Measurements from ENCODE around the gene WDFY1.
"Not testable (repeated sequence)": the region's sequence is repeated elsewhere in the genome, so short reads cannot be mapped to it uniquely, and the experiment has no call there.

WDFY1 gene

DNA sequence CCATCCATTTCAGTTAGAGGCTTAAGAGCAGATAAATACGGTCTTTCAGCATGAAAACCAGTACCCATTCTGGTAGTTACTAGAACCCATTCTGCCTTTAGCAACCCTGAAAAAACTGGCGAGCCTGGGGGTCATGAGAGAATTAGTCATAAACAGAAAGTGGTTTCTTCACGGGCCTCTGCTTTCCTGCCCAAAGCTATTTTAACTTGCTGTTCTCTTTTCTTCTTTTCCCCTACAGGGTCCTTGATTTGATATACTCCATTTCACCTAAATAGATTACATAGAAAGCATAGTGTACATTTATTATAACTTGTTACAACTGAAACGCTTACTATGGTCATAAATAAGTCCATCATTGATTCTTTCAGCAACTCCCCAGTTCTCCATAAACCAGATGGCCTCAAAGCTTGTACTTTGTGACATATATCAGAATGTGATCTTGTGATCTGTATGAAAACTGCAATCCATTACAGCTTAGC is 48.3 kb downstream of the WDFY1 start:
- DNase-seq (ENCODE audit: low spot score): no peak

DNA sequence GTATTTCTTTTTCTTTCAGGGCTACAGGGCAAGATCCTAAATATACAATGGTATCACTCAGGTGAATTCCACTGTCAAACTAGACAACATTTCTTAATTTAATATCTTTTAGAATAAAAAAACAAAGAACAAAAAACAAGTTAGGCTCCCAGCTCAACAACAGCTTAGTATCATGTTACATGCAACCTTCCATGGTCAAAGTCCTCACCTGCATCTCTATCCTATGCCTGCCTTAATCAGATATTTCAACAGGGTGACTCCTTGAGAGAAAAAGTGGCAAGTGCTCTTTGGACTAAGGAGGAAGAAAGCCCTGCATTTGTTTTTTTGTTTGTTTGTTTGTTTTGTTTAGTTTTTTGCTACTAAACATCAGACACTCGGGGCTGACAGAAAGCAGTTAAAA is 50.2 kb downstream of the WDFY1 start:
- DNase-seq (ENCODE audit: low spot score): no peak

GRCh38 chr2:223894009-223894408 is 51.1 kb downstream of the WDFY1 start:
- no peak for DNase-seq (ENCODE audit: low spot score)

- no peak for DNase-seq (ENCODE audit: low spot score)
Observed at GRCh38 chr2:223890721-223891120, 54.4 kb downstream of the WDFY1 start.

GRCh38 chr2:223889229-223889628 is 55.9 kb downstream of the WDFY1 start:
- DNase-seq (ENCODE audit: low spot score): no peak

DNA sequence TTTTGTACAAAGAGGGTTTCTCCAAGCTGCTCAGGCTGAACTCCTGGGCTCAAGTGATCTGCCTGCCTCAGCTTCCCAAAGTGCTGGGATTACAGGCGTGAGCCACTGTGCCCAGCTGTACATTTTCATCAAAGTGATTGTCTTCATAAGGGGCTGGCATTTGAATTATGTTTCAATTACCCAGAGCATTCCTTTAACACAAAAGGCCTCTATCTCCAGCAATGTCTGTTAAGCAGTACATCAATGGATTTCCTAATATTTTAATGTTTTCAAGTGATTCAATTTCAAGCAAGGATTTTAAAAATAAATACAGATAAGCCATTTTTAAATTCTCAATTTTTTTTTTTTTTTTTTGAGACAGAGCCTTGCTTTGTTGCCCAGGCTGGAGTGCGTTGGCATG is 56.9 kb downstream of the WDFY1 start:
- DNase-seq (ENCODE audit: low spot score): no peak

DNA sequence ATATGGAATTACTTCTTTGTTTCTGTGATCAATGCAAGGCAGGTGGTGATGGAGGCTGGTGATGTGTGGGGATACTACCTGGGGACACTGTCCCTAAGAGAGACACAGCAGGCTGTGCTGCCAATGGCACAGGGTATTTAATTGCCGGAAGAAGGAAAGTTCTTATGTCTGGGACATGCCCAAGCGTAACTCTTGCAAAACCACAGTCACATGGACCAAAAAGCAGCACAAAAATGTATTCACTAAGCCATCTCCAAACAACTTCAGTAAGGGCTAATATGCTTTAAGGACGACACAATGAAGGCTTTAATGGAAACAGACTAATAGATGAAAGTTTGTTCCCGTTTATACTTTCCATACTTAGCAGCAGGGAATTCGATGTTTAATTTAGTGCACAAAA is 58.0 kb downstream of the WDFY1 start:
- DNase-seq (ENCODE audit: low spot score): no peak

GRCh38 chr2:223886726-223887125 is 58.4 kb downstream of the WDFY1 start:
- no peak for DNase-seq (ENCODE audit: low spot score)

GRCh38 chr2:223884399-223884798 is 60.7 kb downstream of the WDFY1 start:
- peak; percentile 33 for DNase-seq (ENCODE audit: low spot score)

- DNase-seq (ENCODE audit: low spot score): no peak
Observed at GRCh38 chr2:223882715-223883114, 62.4 kb downstream of the WDFY1 start.

GRCh38 chr2:223880796-223881195 is 64.3 kb downstream of the WDFY1 start:
- DNase-seq (ENCODE audit: low spot score): no peak

DNA sequence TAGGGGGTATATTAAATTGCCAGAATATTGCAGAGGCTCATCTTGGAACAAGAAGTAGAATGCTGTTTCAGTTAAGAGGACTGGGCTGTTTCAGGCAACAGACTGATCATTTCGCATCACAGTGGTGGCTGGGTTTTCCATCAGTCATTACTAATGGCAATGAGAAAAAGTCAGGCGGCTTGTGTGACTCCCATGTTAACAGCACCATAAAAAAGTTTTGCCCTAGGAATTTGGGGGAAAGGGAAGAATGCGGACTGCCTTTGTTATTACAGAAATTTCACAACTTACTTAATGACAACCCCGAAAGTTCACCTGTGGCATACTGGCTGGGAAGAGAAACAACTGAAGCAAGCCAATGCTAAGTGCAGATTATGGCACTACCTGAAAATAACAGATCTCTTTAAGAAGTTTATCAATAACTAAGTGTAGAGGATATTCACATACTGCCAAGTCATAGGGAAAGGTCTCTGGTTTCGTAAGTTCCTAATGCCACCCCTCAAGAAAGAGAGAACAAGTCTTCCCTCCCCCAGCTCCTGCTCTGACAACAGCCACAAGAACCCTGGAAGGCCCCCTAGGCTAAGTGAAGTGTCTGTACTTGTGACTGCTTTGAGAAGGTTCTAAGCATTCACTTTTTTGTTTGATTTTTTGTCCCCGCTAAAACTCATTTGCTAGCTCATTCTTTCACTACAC is 67.3 kb downstream of the WDFY1 start:
- no peak for DNase-seq (ENCODE audit: low spot score)

- DNase-seq (ENCODE audit: low spot score): no peak
Observed at GRCh38 chr2:223873672-223874071, 71.5 kb downstream of the WDFY1 start.

GRCh38 chr2:223872772-223873171 is 72.4 kb downstream of the WDFY1 start:
- not testable (repeated sequence) for DNase-seq (ENCODE audit: low spot score)

GRCh38 chr2:223871661-223872060 is 73.5 kb downstream of the WDFY1 start:
- not testable (repeated sequence) for DNase-seq (ENCODE audit: low spot score)

DNA sequence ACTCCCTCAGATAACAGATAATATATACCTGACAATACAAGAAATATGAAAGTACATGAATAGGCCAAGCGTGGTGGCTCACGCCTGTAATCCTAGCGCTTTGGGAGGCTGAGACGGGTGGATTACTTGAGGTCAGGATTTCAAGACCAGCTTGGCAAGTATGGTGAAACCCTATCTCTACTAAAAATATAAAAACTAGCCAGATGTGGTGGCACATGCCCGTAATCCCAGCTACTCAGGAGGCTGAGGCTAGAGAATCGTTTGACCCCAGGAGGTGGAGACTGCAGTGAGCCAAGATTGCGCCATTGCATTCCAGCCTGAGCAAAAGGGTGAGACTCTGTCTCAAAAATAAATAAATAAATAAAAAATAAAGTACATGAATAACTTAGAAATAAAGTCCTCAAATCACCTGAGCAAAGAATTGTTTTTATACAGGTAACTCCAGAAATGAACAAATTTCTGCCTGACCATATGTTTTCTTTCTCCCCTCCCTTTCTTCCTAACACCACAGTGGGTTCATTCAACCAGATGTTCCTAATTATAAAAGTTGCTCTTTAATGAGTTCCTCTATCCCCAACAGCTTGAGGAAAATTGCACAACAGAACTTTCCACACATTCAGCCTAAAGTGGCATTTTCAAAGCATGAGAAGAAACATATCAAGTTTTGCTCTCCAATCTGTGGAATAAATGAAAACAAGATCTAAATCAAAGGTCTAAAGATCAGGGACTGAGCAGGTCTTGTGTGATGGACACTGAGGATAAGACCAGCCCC is 74.1 kb downstream of the WDFY1 start:
- no peak for DNase-seq (ENCODE audit: low spot score)

DNA sequence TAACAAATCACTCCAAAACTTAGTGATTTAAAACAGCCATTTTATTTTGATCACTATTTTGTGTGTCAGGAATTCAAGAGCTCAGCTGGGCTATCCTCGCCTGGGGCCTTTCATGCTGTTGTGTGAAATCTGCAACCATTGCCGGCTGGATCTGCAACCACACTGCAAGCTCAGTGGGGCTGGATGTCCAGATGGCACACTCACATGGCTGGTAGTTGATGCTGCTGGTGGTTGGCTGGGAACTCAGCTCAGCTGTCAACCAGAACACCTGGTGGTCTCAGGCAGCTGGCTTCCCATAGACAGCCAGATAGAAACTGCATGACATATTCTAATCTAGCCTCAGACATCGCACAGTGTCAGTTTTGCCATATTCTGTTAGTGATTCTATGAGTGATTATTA is 77.1 kb downstream of the WDFY1 start:
- DNase-seq (ENCODE audit: low spot score): no peak

DNA sequence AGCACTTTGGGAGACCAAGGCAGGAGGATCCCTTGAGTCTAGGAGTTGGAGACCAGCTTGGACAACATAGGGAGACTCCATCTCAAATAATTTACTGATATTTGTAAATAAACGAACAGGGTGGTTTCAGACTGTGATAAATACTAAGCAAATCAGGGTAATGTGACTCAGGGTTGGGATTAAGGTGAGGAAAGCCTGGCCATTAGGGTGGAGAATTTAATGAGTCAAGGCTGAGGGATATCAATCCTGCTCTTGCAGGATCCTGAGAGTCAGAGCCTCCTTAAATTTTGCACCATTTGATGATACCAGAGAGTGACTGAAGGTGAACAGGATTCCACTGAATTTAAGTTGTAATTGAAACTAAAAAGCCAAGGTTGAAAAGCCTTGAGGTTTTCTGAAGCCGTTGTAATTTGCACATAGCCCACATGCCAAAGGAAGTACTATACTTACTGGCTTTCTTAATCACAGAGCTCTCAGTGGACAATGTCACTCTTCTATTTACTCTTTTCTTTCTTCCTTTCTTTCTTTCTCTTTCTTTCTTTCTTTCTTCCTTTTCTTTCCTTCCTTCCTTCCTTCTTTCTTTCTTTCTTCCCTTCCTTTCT is 79.1 kb downstream of the WDFY1 start:
- no peak for DNase-seq (ENCODE audit: low spot score)

GRCh38 chr2:223865124-223865523 is 80.0 kb downstream of the WDFY1 start:
- no peak for DNase-seq (ENCODE audit: low spot score)

DNA sequence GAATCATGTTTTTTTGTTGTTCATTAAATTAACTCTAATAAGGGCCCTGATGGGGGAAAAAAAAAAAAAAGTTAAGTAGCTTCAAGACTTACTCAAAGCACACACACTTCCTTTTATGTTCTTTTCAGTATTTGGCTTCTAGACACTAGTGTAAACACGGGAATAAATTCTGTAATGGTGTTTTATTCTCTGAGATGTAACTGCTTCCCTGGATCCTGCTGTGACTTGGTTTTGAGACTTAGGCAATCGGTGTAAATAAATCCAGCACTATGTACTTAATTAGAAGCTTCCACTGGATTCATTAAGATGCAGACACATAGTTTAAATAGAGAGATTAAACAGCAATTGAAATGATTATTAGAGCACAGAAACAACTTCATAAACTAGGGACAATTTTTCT is 81.6 kb downstream of the WDFY1 start:
- DNase-seq (ENCODE audit: low spot score): no peak

DNA sequence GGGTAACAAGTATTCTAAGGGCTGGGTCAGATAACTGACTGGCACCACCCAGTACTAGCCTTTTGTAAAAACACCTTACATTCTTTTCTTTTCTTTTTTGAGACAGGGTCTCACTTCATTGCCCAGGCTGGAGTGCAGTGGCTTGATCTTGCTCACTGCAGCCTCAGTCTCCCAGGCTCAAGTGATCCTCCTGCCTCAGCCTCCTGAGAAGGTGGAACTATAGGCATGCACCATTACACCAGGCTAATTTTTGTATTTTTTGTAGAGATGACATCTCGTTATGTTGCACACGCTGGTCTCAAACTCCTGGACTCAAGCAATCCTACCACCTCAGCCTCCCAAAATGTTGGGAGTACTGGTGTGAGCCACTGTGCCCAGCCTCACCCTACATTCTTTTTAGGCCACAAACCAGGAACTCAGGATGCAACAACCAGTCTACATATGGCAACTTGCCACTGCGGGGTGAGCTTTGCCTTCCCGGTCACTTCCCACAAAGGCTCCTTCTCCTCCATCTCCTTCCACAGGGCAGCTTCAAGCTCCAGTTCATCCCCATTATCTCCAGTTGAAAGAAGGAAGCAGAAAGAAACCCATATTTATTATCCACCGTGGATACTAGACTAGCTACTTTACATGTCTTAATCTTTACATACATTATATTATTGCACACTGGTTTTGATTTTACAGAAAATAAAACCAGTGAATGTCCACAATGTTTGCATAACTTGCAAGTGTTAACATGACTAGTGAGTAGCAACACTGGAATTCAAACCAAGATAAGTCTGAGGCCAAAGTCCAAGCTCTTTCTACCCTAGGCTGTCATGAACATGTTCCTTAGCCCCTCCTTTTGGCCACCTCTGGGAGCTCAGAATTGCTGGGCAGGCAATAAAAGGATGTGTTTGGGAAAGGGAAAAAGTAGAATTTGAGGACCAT is 84.1 kb downstream of the WDFY1 start:
- peak; percentile 69 for DNase-seq (ENCODE audit: low spot score)

- no peak for DNase-seq (ENCODE audit: low spot score)
Observed at GRCh38 chr2:223859070-223859469, 86.1 kb downstream of the WDFY1 start.

Measured in RKO (cell line).